IMR-90 (cell line): ENCODE data around the gene BAHD1. TPM values are rescaled to one million over a fixed set of nuclear protein-coding genes. Genes with fewer than 3 reads are reported as not detected.

ENCODE experiments used
- ATAC-seq: fragments of 200-7000 bp; cut with Tn5 transposase; 2 replicates; pipeline ENCODE4 v1.9.1; 2020; ENCODE audit warnings: low read depth, mild to moderate bottlenecking, moderate library complexity
- BruUV-seq: library from RNA; stranded (reverse); fragments of 400-500 nt; replicated peaks from 2 replicates; lab custom pipeline; 2021; lab: Mats Ljungman, UMichigan
- CTCF ChIA-PET: fragments of 300-600 bp; formaldehyde crosslinking; extraction: SDS; loops from one replicate; lab custom pipeline; 2021; ENCODE audit warnings: antibody characterized with exemption; lab: Yijun Ruan, JAX
- POLR2A ChIA-PET: fragments of 300-600 bp; sonication (Branson Sonifier 250); formaldehyde crosslinking; loops from one replicate; lab custom pipeline; 2022; ENCODE audit warnings: antibody characterized with exemption; ENCODE audit not compliant: unreplicated experiment; lab: Charles Lee
- DNase-seq: peaks from one replicate; pipeline ENCODE4 v3.0.0; 2013
- H2AFZ ChIP-seq: replicated peaks from 2 replicates; pipeline ENCODE3; 2013; ENCODE audit warnings: low read length, mild to moderate bottlenecking; ENCODE audit not compliant: poor library complexity
- H2AK5ac ChIP-seq: 2 replicates; pipeline ENCODE4 v1.6.1; 2013; ENCODE audit warnings: low read depth, low read length, inconsistent platforms
- H2AK9ac ChIP-seq: replicated peaks from 2 replicates; pipeline ENCODE3; 2013; ENCODE audit warnings: mild to moderate bottlenecking, low read depth, low read length, moderate library complexity; ENCODE audit not compliant: poor library complexity
- H2BK120ac ChIP-seq: 2 replicates; pipeline ENCODE4 v1.6.1; 2013; ENCODE audit warnings: low read depth, low read length, inconsistent platforms
- H2BK15ac ChIP-seq: 3 replicates; pipeline ENCODE4 v1.6.1; 2013; ENCODE audit warnings: low read depth, low read length, inconsistent platforms
- H2BK20ac ChIP-seq: 2 replicates; pipeline ENCODE4 v1.6.1; 2013; ENCODE audit warnings: low read depth, mild to moderate bottlenecking, inconsistent platforms, low read length, moderate library complexity
- H2BK5ac ChIP-seq: 2 replicates; pipeline ENCODE4 v1.6.1; 2013; ENCODE audit warnings: mild to moderate bottlenecking, low read depth, low read length, inconsistent platforms; ENCODE audit not compliant: poor library complexity, severe bottlenecking
- H3K14ac ChIP-seq: replicated peaks from 2 replicates; pipeline ENCODE4 v1.6.1; 2013; ENCODE audit warnings: low read depth, low read length, inconsistent platforms
- H3K18ac ChIP-seq: 2 replicates; pipeline ENCODE4 v1.6.1; 2013; ENCODE audit warnings: low read depth, low read length, control low read depth
- H3K23ac ChIP-seq: 2 replicates; pipeline ENCODE4 v1.6.1; 2013; ENCODE audit warnings: low read depth, low read length, inconsistent platforms
- H3K27ac ChIP-seq: 2 replicates; pipeline ENCODE4 v1.5.1; 2013; ENCODE audit warnings: mild to moderate bottlenecking, control low read depth, low read length; ENCODE audit not compliant: insufficient read depth
- H3K27me3 ChIP-seq: 2 replicates; pipeline ENCODE4 v1.6.1; 2013; ENCODE audit warnings: low read length; ENCODE audit not compliant: control insufficient read depth, insufficient read depth
- H3K36me3 ChIP-seq: 2 replicates; pipeline ENCODE4 v1.6.1; 2013; ENCODE audit warnings: low read length, mixed read lengths; ENCODE audit not compliant: control insufficient read depth, insufficient read depth
- H3K4ac ChIP-seq: 2 replicates; pipeline ENCODE4 v1.6.1; 2013; ENCODE audit warnings: low read depth, low read length, inconsistent platforms
- H3K4me1 ChIP-seq: 2 replicates; pipeline ENCODE4 v1.6.1; 2013; ENCODE audit warnings: low read length, mixed read lengths; ENCODE audit not compliant: control insufficient read depth, insufficient read depth
- H3K4me2 ChIP-seq: 2 replicates; pipeline ENCODE4 v1.6.1; 2013; ENCODE audit warnings: low read depth, mild to moderate bottlenecking, control low read depth, low read length, moderate library complexity
- H3K4me3 ChIP-seq: 2 replicates; pipeline ENCODE4 v1.5.1; 2013; ENCODE audit warnings: low read depth, mild to moderate bottlenecking, control low read depth, low read length, moderate library complexity; ENCODE audit not compliant: insufficient read depth
- H3K56ac ChIP-seq: 2 replicates; pipeline ENCODE4 v1.6.1; 2013; ENCODE audit warnings: low read length, inconsistent platforms; ENCODE audit not compliant: insufficient read depth; ENCODE audit errors: extremely low read depth
- H3K79me1 ChIP-seq, 2 experiments: 2 replicates each; pipeline ENCODE4 v1.6.1; 2013; ENCODE audit warnings: low read length in 2 of 2, inconsistent platforms in 1 of 2, low read depth in 1 of 2
- H3K9ac ChIP-seq: 2 replicates; pipeline ENCODE4 v1.6.1; 2013; ENCODE audit warnings: low read depth, low read length, control low read depth
- H3K9me1 ChIP-seq: 2 replicates; pipeline ENCODE4 v1.6.1; 2013; ENCODE audit warnings: low read length, inconsistent platforms; ENCODE audit not compliant: insufficient read depth
- H3K9me3 ChIP-seq: 2 replicates; pipeline ENCODE4 v1.6.1; 2013; ENCODE audit warnings: low read length; ENCODE audit not compliant: control insufficient read depth, insufficient read depth
- H4K20me1 ChIP-seq: 2 replicates; pipeline ENCODE4 v1.6.1; 2013; ENCODE audit warnings: low read length, inconsistent platforms; ENCODE audit not compliant: insufficient read depth
- H4K5ac ChIP-seq: 2 replicates; pipeline ENCODE4 v1.6.1; 2013; ENCODE audit warnings: mild to moderate bottlenecking, low read depth, low read length, control low read depth
- H4K8ac ChIP-seq, 2 experiments: 2 replicates each; pipeline ENCODE4 v1.6.1; 2013; ENCODE audit warnings: low read depth in 2 of 2, low read length in 2 of 2, control low read depth in 1 of 2, inconsistent platforms in 1 of 2
- H4K91ac ChIP-seq: 2 replicates; pipeline ENCODE4 v1.6.1; 2013; ENCODE audit warnings: low read depth, low read length, inconsistent platforms; ENCODE audit not compliant: insufficient read depth
- BHLHE40 ChIP-seq: fragments of 150-350 bp; IDR thresholded peaks from 2 replicates; pipeline ENCODE4 v1.6.1; 2016; ENCODE audit warnings: mild to moderate bottlenecking, low read depth, low read length
- CEBPB ChIP-seq: IDR thresholded peaks from 2 replicates; pipeline ENCODE4 v1.6.1; 2012; ENCODE audit warnings: low read depth, low read length, improper control_type of control experiment
- CHD1 ChIP-seq: IDR thresholded peaks from 2 replicates; pipeline ENCODE4 v1.6.1; 2012; ENCODE audit warnings: low read depth, low read length, improper control_type of control experiment
- FOS ChIP-seq: fragments of 150-350 bp; IDR thresholded peaks from 2 replicates; pipeline ENCODE4 v1.6.1; 2016; ENCODE audit warnings: low read depth, low read length
- MAFK ChIP-seq: IDR thresholded peaks from 2 replicates; pipeline ENCODE4 v1.6.1; 2012; ENCODE audit warnings: low read depth, low read length, improper control_type of control experiment
- MAZ ChIP-seq: IDR thresholded peaks from 2 replicates; pipeline ENCODE4 v1.6.1; 2012; ENCODE audit warnings: low read depth, mild to moderate bottlenecking, low read length, improper control_type of control experiment, moderate library complexity, borderline replicate concordance
- MXI1 ChIP-seq: IDR thresholded peaks from 2 replicates; pipeline ENCODE4 v1.6.1; 2012; ENCODE audit warnings: low read depth, mild to moderate bottlenecking, low read length, moderate library complexity, borderline replicate concordance
- NFE2L2 ChIP-seq: fragments of 150-350 bp; IDR thresholded peaks from 2 replicates; pipeline ENCODE4 v1.6.1; 2016; ENCODE audit warnings: low read depth, mild to moderate bottlenecking, low read length
- POLR2A ChIP-seq: IDR thresholded peaks from 2 replicates; pipeline ENCODE4 v1.6.1; 2012; ENCODE audit warnings: mild to moderate bottlenecking, low read depth, low read length
- RAD21 ChIP-seq: IDR thresholded peaks from 2 replicates; pipeline ENCODE4 v1.6.1; 2012; ENCODE audit warnings: low read length, improper control_type of control experiment
- RCOR1 ChIP-seq: IDR thresholded peaks from 2 replicates; pipeline ENCODE4 v1.6.1; 2012; ENCODE audit warnings: mild to moderate bottlenecking, low read length, improper control_type of control experiment; ENCODE audit not compliant: insufficient replicate concordance
- RFX5 ChIP-seq: IDR thresholded peaks from 2 replicates; pipeline ENCODE4 v1.8.0; 2012; ENCODE audit warnings: low read depth, mild to moderate bottlenecking, low read length, moderate library complexity
- SMC3 ChIP-seq: fragments of 150-350 bp; IDR thresholded peaks from 2 replicates; pipeline ENCODE4 v1.6.1; 2016; ENCODE audit warnings: low read depth, mild to moderate bottlenecking, antibody characterized with exemption, low read length, moderate library complexity
- WGBS, 2 experiments: methylation state at CpG; one replicate each; pipeline versions ENCODE4 v1.1.5 to v1.1.7; 2013; ENCODE audit warnings: missing lambda C conversion rate in 2 of 2; ENCODE audit not compliant: insufficient read length in 1 of 2; ENCODE audit errors: extremely low coverage in 2 of 2; 5-methylcytosine and 5-hydroxymethylcytosine counted together
- dilution Hi-C: fragments of 300-500 bp; cut with HindIII; formaldehyde crosslinking; loops from one replicate; pipeline ENCODE4 v1.14.3; 2018; ENCODE audit warnings: low sequenced_read_pairs; ENCODE audit not compliant: unreplicated experiment
- in situ Hi-C: fragments of 300-500 bp; cut with MboI; formaldehyde crosslinking; loops from 3 replicates; pipeline ENCODE4 v1.14.3; 2019; ENCODE audit warnings: low sequenced_read_pairs, inconsistent platforms, mixed read lengths
- intact Hi-C: fragments of 100-400 bp; cut with micrococcal nuclease; formaldehyde crosslinking; loops from 2 replicates; pipeline ENCODE4 v1.10.0; 2022
- polyA plus RNA-seq, 3 experiments: library from polyadenylated mRNA; depleted of rRNA; stranded (reverse); fragments of >200 nt; gene quantifications; 2 replicates each; pipeline ENCODE4 v1.2.3, GENCODE V29; 2012; ENCODE audit warnings: low replicate concordance in 1 of 3
- total RNA-seq: library from RNA; depleted of rRNA; stranded (reverse); fragments of >200 nt; gene quantifications from 2 replicates; pipeline ENCODE4 v1.2.3, GENCODE V29; 2012
- TF ChIP-seq, protein P1 (sequence below): conservative IDR thresholded peaks from 2 replicates; pipeline ENCODE4 v1.5.1; 2012; ENCODE audit warnings: mild to moderate bottlenecking, low read depth, low read length, improper control_type of control experiment
- TF ChIP-seq, protein P2 (sequence below): fragments of 150-350 bp; IDR thresholded peaks from 2 replicates; pipeline ENCODE4 v1.6.1; 2016; ENCODE audit warnings: low read depth, mild to moderate bottlenecking, low read length, moderate library complexity, borderline replicate concordance
- TF ChIP-seq, protein P3 (sequence below): fragments of 150-350 bp; IDR thresholded peaks from 2 replicates; pipeline ENCODE4 v1.6.1; 2017; ENCODE audit warnings: mild to moderate bottlenecking, antibody characterized with exemption, low read length, low read depth

Gene BAHD1
- total and polyA plus RNA-seq, 2 of the 4 experiments (the other 2 are of a cell fraction), result 3.0 to 8.7 TPM

DNA sequence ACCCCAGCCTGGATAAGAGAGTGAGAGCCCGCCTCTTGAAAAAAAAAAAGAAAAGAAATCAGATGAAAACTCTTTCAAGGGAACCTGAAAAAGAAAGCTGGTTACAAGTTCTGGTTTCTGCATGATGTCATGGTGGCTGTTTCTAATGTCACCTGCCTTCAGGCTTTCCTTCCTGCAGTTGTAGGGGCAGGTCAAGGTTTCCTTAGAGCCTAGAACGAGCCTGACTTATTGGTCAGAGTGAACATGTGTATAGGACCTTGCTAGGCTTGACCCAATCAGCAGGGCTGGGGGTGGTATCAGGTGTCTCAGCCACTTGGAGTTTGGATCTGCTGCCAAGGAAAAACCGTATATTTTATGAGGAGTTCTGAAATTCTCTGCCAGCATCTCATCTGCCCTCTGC, 31.4 kb upstream of the BAHD1 start:
- H3K4me2 ChIP-seq, result no peak overlapping the region
- no peak overlapping the region for H4K5ac ChIP-seq
- BruUV-seq, result no TSS peak
- no peak overlapping the region for H3K23ac ChIP-seq
- H3K4me1 ChIP-seq, result peaks cover 3% of the 10 kb centered on the region
- H4K20me1 ChIP-seq, result no peaks in the 10 kb centered on the region
- TF ChIP-seq POLR2A (no peak), BHLHE40 (no peak), MAZ (no peak), FOS (no peak), NFE2L2 (no peak), CEBPB (no peak), CHD1 (no peak), MAFK (no peak), MXI1 (no peak), RCOR1 (no peak), SMC3 (no peak), RAD21 (no peak), RFX5 (no peak)
- TF ChIP-seq, protein P1, sequence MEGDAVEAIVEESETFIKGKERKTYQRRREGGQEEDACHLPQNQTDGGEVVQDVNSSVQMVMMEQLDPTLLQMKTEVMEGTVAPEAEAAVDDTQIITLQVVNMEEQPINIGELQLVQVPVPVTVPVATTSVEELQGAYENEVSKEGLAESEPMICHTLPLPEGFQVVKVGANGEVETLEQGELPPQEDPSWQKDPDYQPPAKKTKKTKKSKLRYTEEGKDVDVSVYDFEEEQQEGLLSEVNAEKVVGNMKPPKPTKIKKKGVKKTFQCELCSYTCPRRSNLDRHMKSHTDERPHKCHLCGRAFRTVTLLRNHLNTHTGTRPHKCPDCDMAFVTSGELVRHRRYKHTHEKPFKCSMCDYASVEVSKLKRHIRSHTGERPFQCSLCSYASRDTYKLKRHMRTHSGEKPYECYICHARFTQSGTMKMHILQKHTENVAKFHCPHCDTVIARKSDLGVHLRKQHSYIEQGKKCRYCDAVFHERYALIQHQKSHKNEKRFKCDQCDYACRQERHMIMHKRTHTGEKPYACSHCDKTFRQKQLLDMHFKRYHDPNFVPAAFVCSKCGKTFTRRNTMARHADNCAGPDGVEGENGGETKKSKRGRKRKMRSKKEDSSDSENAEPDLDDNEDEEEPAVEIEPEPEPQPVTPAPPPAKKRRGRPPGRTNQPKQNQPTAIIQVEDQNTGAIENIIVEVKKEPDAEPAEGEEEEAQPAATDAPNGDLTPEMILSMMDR, result no peak
- TF ChIP-seq, protein P2, sequence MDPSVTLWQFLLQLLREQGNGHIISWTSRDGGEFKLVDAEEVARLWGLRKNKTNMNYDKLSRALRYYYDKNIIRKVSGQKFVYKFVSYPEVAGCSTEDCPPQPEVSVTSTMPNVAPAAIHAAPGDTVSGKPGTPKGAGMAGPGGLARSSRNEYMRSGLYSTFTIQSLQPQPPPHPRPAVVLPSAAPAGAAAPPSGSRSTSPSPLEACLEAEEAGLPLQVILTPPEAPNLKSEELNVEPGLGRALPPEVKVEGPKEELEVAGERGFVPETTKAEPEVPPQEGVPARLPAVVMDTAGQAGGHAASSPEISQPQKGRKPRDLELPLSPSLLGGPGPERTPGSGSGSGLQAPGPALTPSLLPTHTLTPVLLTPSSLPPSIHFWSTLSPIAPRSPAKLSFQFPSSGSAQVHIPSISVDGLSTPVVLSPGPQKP, result no peak
- TF ChIP-seq, protein P3, sequence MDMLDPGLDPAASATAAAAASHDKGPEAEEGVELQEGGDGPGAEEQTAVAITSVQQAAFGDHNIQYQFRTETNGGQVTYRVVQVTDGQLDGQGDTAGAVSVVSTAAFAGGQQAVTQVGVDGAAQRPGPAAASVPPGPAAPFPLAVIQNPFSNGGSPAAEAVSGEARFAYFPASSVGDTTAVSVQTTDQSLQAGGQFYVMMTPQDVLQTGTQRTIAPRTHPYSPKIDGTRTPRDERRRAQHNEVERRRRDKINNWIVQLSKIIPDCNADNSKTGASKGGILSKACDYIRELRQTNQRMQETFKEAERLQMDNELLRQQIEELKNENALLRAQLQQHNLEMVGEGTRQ, result no peak
- DNase-seq, result no peak
- no peaks in the 10 kb centered on the region for H3K27me3 ChIP-seq
- peaks cover 12 to 43% of the 10 kb centered on the region in 2 experiments for H3K79me1 ChIP-seq
- H2BK120ac ChIP-seq, result no peak overlapping the region
- H3K4me3 ChIP-seq, result no peak overlapping the region
- ChIA-PET POLR2A (interaction anchor here (0.6 kb wide), 1 partner anchor 27 kb away, joined by 3 read pairs; the partner anchor contains the start of gene KNSTRN), CTCF (interaction anchor here (0.7 kb wide), 1 partner anchor 88 kb away, joined by 4 read pairs; no protein-coding TSS in a partner anchor)
- H3K9me1 ChIP-seq, result no peaks in the 10 kb centered on the region
- H3K27ac ChIP-seq, result no peak overlapping the region
- no peak overlapping the region for H2BK20ac ChIP-seq
- no peak overlapping the region for H3K14ac ChIP-seq
- no peak overlapping the region for H3K9ac ChIP-seq
- dilution Hi-C loops (no loop called here), in situ Hi-C loops (no loop called here), intact Hi-C loops (loop anchor here (5.0 kb wide), 1 partner anchor 87 kb away; the partner anchor contains the start of gene INAFM2)
- no peak overlapping the region for H2BK15ac ChIP-seq
- H2AFZ ChIP-seq, result no peak overlapping the region
- H3K18ac ChIP-seq, result no peak overlapping the region
- ATAC-seq, result no peak
- no peak overlapping the region for H3K56ac ChIP-seq
- H3K36me3 ChIP-seq, result peaks cover 34% of the 10 kb centered on the region
- WGBS, 2 experiments, result 90% methylated on average over 2 of the region's 3 CpGs; no CpG with 5 or more reads in 1 of the 2 experiments
- H4K8ac ChIP-seq, result no peak overlapping the region
- no peak overlapping the region for H4K91ac ChIP-seq
- no peaks in the 10 kb centered on the region for H3K9me3 ChIP-seq
- H2BK5ac ChIP-seq, result no peak overlapping the region
- no peak overlapping the region for H3K4ac ChIP-seq
- no peak overlapping the region for H2AK9ac ChIP-seq
- no peak overlapping the region for H2AK5ac ChIP-seq
